CD4-positive, alpha-beta memory T cell (primary cell): ENCODE measurements around the gene NBAS. TPM values are rescaled to one million over a fixed set of nuclear protein-coding genes. Genes with fewer than 3 reads are reported as not detected.
"Not testable (repeated sequence)": the region's sequence is repeated elsewhere in the genome, so short reads cannot be mapped to it uniquely, and the experiment has no call there.

Source experiments
- CTCF ChIA-PET: fragments of 350-600 bp; sonication (Branson Sonifier 250); formaldehyde crosslinking; loops from one replicate; lab custom pipeline; 2021; ENCODE audit warnings: inconsistent platforms; ENCODE audit not compliant: partially characterized antibody; lab: Charles Lee
- POLR2A ChIA-PET: fragments of 350-600 bp; sonication (Branson Sonifier 250); formaldehyde crosslinking; loops from one replicate; lab custom pipeline; 2021; ENCODE audit not compliant: partially characterized antibody; lab: Charles Lee
- DNase-seq, 5 donors: peaks; one replicate each; pipeline versions ENCODE4 v3.0.0 to v3.0.0-alpha.2; 2020 to 2022; ENCODE audit warnings: mixed read lengths in 1 of 5
- H3K27ac ChIP-seq: one replicate; pipeline ENCODE4 v1.7.0; 2013; ENCODE audit warnings: low read depth, low read length
- H3K27me3 ChIP-seq: 2 replicates; pipeline ENCODE4 v1.7.0; 2013; ENCODE audit warnings: mild to moderate bottlenecking, low read length, moderate library complexity; ENCODE audit not compliant: insufficient read depth
- H3K36me3 ChIP-seq: 2 replicates; pipeline ENCODE4 v1.7.0; 2013; ENCODE audit warnings: mild to moderate bottlenecking, low read length, moderate library complexity; ENCODE audit not compliant: insufficient read depth
- H3K4me1 ChIP-seq: 2 replicates; pipeline ENCODE4 v1.7.0; 2013; ENCODE audit warnings: mild to moderate bottlenecking, low read length, moderate library complexity; ENCODE audit not compliant: insufficient read depth
- H3K4me3 ChIP-seq, 2 donors: one replicate each; pipeline ENCODE4 v1.7.0; 2013; ENCODE audit warnings: low read length in 2 of 2, mild to moderate bottlenecking in 1 of 2
- H3K9me3 ChIP-seq, 2 donors: one replicate each; pipeline ENCODE4 v1.7.0; 2013; ENCODE audit warnings: low read length in 2 of 2, control low read depth in 1 of 2; ENCODE audit not compliant: control insufficient read depth in 1 of 2
- H3K27ac Mint-ChIP-seq, 7 donors: one replicate each; pipeline ENCODE4 v1.8.0; 2020 to 2021; ENCODE audit warnings: mixed read lengths in 7 of 7, mild to moderate bottlenecking in 6 of 7, inconsistent platforms in 3 of 7, moderate library complexity in 3 of 7
- H3K27me3 Mint-ChIP-seq, 2 donors: one replicate each; pipeline ENCODE4 v1.8.0; 2020 to 2021; ENCODE audit warnings: mixed read lengths in 2 of 2
- H3K36me3 Mint-ChIP-seq, 2 donors: one replicate each; pipeline ENCODE4 v1.8.0; 2020 to 2021; ENCODE audit warnings: mixed read lengths in 2 of 2, inconsistent platforms in 1 of 2, mild to moderate bottlenecking in 1 of 2
- H3K4me1 Mint-ChIP-seq, 4 donors: one replicate each; pipeline ENCODE4 v1.8.0; 2020 to 2021; ENCODE audit warnings: mixed read lengths in 4 of 4, mild to moderate bottlenecking in 1 of 4
- H3K4me3 Mint-ChIP-seq, 8 donors: one replicate each; pipeline ENCODE4 v1.8.0; 2020 to 2021; ENCODE audit warnings: mixed read lengths in 8 of 8, mild to moderate bottlenecking in 7 of 8, moderate library complexity in 6 of 8, inconsistent platforms in 3 of 8
- H3K9me3 Mint-ChIP-seq, 8 donors: one replicate each; pipeline ENCODE4 v1.8.0; 2020 to 2021; ENCODE audit warnings: mixed read lengths in 8 of 8, mild to moderate bottlenecking in 5 of 8, inconsistent platforms in 3 of 8, moderate library complexity in 1 of 8
- intact Hi-C: fragments of 100-400 bp; cut with micrococcal nuclease; formaldehyde crosslinking; loops from one replicate; pipeline ENCODE4 v1.15.1; 2023
- polyA plus RNA-seq, 2 donors: library from polyadenylated mRNA; unstranded; fragments of 300-500 nt; fragmentation: Illumina TruSeq; gene quantifications; one replicate each; pipeline ENCODE4 v1.2.3, GENCODE V29; 2021
- total RNA-seq, 2 experiments: library from RNA; stranded (reverse); gene quantifications; one replicate each; pipeline ENCODE4 v1.2.3, GENCODE V29; 2021

Gene NBAS
- total and polyA plus RNA-seq, 4 experiments from 2014 or later = 16.1 to 37.0 (median 27.1) TPM

DNA sequence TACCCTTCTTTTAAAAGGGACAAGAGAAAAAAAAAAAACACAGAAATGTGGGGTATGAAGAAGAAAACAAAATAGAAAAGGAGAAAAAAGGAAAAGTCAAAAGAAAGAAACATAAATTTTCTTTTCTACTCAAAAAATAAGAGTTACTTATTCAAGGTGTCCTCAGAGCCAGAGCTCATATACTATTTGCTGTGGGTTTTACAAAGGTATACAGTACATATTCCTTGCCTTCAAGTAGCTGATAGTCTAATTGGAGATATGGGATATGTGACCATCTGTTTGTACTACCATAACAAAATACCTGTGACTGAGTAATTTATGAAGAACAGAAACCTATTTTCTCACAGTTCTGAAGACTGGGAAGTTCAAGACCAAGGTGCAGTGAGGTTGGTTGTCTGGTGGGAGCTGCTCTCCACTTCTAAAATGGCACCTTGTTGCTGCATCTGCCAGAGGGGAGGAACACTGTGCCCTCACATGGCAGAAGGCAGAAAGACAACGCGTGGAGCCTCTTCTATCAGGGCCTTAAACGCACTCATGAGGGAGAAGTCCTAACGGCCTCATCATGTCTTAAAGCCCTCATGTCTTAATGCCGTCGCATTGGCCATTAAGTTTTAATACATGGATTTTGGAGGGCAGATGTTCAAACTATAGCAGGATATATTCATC is 33.9 kb downstream of the NBAS start:
- H3K36me3 ChIP-seq = peaks cover 3% of the 10 kb centered on the region
- intact Hi-C loops = no loop called here
- H3K27ac ChIP-seq = no peak overlapping the region
- H3K27me3 Mint-ChIP-seq = no peaks in the 10 kb centered on the region
- DNase-seq = no peak
- peaks cover 55 to 57% of the 10 kb centered on the region in 2 donors for H3K36me3 Mint-ChIP-seq
- H3K27me3 ChIP-seq = no peaks in the 10 kb centered on the region
- no peaks in the 10 kb centered on the region for H3K4me1 Mint-ChIP-seq
- no peak overlapping the region for H3K27ac Mint-ChIP-seq
- no peak overlapping the region for H3K4me3 ChIP-seq
- ChIA-PET POLR2A (no interaction called here), CTCF (no interaction called here)
- no peaks in the 10 kb centered on the region for H3K9me3 ChIP-seq
- no peak overlapping the region for H3K4me3 Mint-ChIP-seq
- H3K4me1 ChIP-seq = no peaks in the 10 kb centered on the region
- peaks cover 0 to 2% (median 0%) of the 10 kb centered on the region in 8 donors for H3K9me3 Mint-ChIP-seq

DNA sequence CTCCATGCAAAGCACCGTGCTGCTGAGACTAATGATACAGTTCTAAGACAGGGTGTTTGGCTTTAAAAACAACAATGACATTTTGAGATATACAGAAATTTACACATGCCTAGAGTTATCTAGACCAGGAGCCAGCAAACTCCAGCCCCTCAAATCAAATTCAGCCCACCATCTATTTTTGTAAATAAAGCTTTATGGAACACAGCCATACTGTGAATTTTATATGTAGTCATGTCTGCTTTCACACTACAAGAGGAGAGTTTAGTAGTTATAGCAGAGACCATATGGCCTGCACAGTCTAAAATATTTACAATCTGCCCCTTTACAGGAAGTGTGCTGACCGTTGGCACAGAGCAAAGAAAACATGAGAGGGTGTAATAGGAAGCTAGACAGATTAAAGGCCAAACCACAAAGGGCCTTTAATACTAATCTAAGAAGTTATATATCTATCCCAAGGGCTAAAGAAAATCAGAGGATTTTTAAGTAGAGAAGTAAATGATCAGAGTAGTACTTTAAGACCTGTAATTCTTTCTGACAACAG is 39.4 kb downstream of the NBAS start:
- POLR2A ChIA-PET = no interaction called here

DNA sequence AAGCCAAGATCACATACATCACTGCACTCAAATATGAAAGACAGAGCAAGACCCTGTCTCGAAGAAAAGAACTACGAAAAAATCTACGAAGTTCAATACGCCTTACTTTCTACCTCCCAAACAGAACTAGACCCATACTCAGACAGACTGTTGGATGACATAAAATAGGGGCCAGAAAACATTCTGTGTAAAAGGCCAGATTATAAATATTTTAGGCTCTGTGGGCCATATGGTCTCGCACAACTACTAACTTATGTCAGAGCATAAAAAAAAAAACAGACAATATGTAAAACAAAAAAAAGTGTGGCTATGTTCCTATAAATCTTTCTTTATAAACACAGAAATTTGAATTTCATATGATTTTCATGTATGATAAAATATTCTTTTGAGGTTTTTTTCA is 40.8 kb downstream of the NBAS start:
- DNase-seq = no peak
- Histone ChIP-seq H3K36me3 (no peaks in the 10 kb centered on the region), H3K27ac (no peak overlapping the region), H3K4me1 (no peaks in the 10 kb centered on the region), H3K9me3 (no peaks in the 10 kb centered on the region), H3K4me3 (no peak overlapping the region), H3K27me3 (no peaks in the 10 kb centered on the region)
- H3K36me3 Mint-ChIP-seq = peaks cover 38 to 55% of the 10 kb centered on the region in 2 donors
- no peak overlapping the region for H3K27ac Mint-ChIP-seq
- intact Hi-C loops = no loop called here
- H3K27me3 Mint-ChIP-seq = no peaks in the 10 kb centered on the region
- ChIA-PET CTCF (interaction anchor here (1.5 kb wide), 1 partner anchor 9 kb away, joined by 3 read pairs; no protein-coding TSS in a partner anchor), POLR2A (no interaction called here)
- peaks cover 0 to 2% (median 0%) of the 10 kb centered on the region in 4 donors for H3K4me1 Mint-ChIP-seq
- H3K4me3 Mint-ChIP-seq = no peak overlapping the region
- H3K9me3 Mint-ChIP-seq = no peaks in the 10 kb centered on the region

More for the DNA sequence above, 39.4 kb downstream of the NBAS start:
- DNase-seq = no peak
- intact Hi-C loops = no loop called here
- Histone ChIP-seq H3K9me3 (no peaks in the 10 kb centered on the region), H3K27me3 (no peaks in the 10 kb centered on the region), H3K27ac (no peak overlapping the region), H3K4me1 (no peaks in the 10 kb centered on the region), H3K36me3 (peaks cover 3% of the 10 kb centered on the region), H3K4me3 (no peak overlapping the region)
- Mint-ChIP-seq H3K27me3 (no peaks in the 10 kb centered on the region), H3K4me3 (no peak overlapping the region), H3K4me1 (peaks cover 0 to 1% (median 0%) of the 10 kb centered on the region in 4 donors), H3K27ac (no peak overlapping the region), H3K36me3 (peaks cover 43 to 57% of the 10 kb centered on the region in 2 donors), H3K9me3 (peaks cover 0 to 2% (median 0%) of the 10 kb centered on the region in 8 donors)
- CTCF ChIA-PET = interaction anchor here (1.5 kb wide), 1 partner anchor 10 kb away, joined by 3 read pairs; no protein-coding TSS in a partner anchor

DNA sequence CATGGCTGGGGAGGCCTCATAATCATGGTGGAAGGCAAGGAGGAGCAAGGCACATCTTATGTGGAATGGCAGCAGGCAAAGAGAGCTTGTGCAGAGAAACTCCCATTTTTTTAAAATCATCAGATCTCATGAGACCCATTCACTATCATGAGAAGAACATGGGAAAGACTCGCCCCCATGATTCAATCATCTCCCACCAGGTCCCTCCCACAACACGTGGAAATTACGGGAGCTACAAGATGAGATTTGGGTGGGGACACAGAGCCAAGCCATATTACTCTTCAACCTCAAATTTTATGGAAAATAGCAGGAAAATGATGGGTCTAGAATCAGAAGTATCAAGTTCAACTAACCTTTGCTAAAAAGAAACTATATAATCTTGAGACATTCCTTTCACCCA is 42.4 kb downstream of the NBAS start:
- POLR2A ChIA-PET, H3K36me3 ChIP-seq, H3K27me3 Mint-ChIP-seq, intact Hi-C loops, CTCF ChIA-PET, H3K9me3 Mint-ChIP-seq, H3K27me3 ChIP-seq, H3K4me3 ChIP-seq, DNase-seq, H3K27ac Mint-ChIP-seq, H3K27ac ChIP-seq, H3K4me3 Mint-ChIP-seq, H3K4me1 ChIP-seq, H3K4me1 Mint-ChIP-seq, H3K9me3 ChIP-seq: not testable (repeated sequence)
- peaks cover 40 to 53% of the 10 kb centered on the region in 2 donors for H3K36me3 Mint-ChIP-seq

DNA sequence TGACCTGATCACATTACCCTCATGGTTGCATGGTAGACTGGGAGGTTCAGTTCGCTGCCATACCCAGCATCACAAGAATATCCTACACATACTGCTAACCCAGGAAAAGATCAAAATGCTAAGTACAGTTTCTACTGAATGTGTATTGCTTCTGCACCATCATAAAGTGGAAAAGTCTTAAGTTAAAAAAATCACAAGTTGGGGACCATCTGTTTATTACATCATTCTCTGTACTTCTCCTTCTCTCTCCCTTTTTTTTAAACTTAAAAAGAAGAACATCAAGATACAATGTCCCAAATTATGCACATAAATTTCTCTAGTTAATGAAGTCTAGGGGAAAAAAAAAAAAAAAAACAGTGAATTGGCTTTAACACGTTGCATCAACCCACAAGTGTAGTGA is 43.3 kb downstream of the NBAS start:
- H3K27ac ChIP-seq = no peak overlapping the region
- H3K9me3 ChIP-seq = no peaks in the 10 kb centered on the region
- DNase-seq = no peak
- H3K36me3 ChIP-seq = peaks cover 4% of the 10 kb centered on the region
- ChIA-PET CTCF (no interaction called here), POLR2A (no interaction called here)
- no peaks in the 10 kb centered on the region for H3K4me1 ChIP-seq
- H3K4me3 ChIP-seq = no peak overlapping the region
- no peak overlapping the region for H3K27ac Mint-ChIP-seq
- no peaks in the 10 kb centered on the region for H3K27me3 Mint-ChIP-seq
- no peaks in the 10 kb centered on the region for H3K9me3 Mint-ChIP-seq
- H3K4me3 Mint-ChIP-seq = no peak overlapping the region
- no peaks in the 10 kb centered on the region for H3K27me3 ChIP-seq
- intact Hi-C loops = no loop called here
- peaks cover 44 to 57% of the 10 kb centered on the region in 2 donors for H3K36me3 Mint-ChIP-seq
- H3K4me1 Mint-ChIP-seq = peaks cover 0 to 3% (median 0%) of the 10 kb centered on the region in 4 donors

DNA sequence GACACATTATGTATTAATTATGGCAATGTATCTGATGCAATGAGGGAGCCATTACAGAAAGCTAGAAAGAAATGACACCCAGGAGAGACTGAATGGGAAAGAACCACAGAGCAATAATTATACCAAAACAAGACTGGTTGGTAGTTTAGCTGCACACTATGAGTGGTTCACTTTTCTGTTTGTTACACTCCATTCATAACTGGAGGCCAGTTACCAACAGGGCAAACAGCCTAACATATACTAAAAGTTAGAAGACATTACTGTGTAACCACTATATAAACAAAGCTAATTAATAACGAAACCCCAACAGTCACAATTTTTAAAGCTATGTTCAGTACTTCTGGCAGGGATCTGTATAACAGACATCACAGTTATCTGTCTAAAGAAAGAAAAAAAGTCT is 49.4 kb downstream of the NBAS start:
- DNase-seq = no peak
- CTCF ChIA-PET = interaction anchor here (1.0 kb wide), 1 partner anchor 9 kb away, joined by 3 read pairs; no protein-coding TSS in a partner anchor
- Mint-ChIP-seq H3K9me3 (no peaks in the 10 kb centered on the region), H3K4me1 (peaks cover 0 to 4% (median 0%) of the 10 kb centered on the region in 4 donors), H3K27me3 (no peaks in the 10 kb centered on the region), H3K27ac (peak overlapping the region in 1 of 7 donors; percentile 25), H3K36me3 (peaks cover 70 to 73% of the 10 kb centered on the region in 2 donors), H3K4me3 (no peak overlapping the region)
- POLR2A ChIA-PET = no interaction called here
- Histone ChIP-seq H3K27me3 (no peaks in the 10 kb centered on the region), H3K4me3 (no peak overlapping the region), H3K27ac (no peak overlapping the region), H3K9me3 (no peaks in the 10 kb centered on the region), H3K4me1 (no peaks in the 10 kb centered on the region), H3K36me3 (peaks cover 12% of the 10 kb centered on the region)
- intact Hi-C loops = no loop called here

DNA sequence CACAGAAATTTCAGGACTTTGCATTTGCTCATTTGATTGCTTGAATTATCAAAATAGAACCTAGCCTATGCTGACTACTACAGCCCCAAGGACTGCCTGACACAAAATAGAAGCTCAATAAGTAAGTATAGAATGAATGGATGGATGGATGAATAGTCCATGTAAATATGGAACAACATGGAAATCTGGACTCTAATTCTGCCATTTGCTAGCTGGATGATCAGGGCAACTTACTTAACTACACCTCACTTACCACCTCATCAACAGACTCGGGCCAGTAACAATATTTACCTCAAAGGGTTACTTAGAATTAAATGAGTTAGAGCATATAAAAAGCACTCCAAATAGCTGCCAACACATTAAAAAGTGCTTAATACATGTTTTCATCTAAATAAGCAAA is 50.6 kb downstream of the NBAS start:
- no peak overlapping the region for H3K4me3 Mint-ChIP-seq
- Histone ChIP-seq H3K4me1 (no peaks in the 10 kb centered on the region), H3K36me3 (peaks cover 12% of the 10 kb centered on the region), H3K27me3 (no peaks in the 10 kb centered on the region), H3K9me3 (no peaks in the 10 kb centered on the region), H3K27ac (no peak overlapping the region), H3K4me3 (no peak overlapping the region)
- intact Hi-C loops = no loop called here
- CTCF ChIA-PET = no interaction called here
- POLR2A ChIA-PET = no interaction called here
- no peak for DNase-seq
- no peaks in the 10 kb centered on the region for H3K27me3 Mint-ChIP-seq
- H3K9me3 Mint-ChIP-seq = no peaks in the 10 kb centered on the region
- peaks cover 0 to 8% (median under 1%) of the 10 kb centered on the region in 4 donors for H3K4me1 Mint-ChIP-seq
- H3K27ac Mint-ChIP-seq = no peak overlapping the region
- peaks cover 74 to 75% of the 10 kb centered on the region in 2 donors for H3K36me3 Mint-ChIP-seq
